Fibroblast of the conjunctiva (primary cell): ENCODE data around the gene SH3TC1.
A peak's percentile ranks its signal among the peaks of the same experiment; 100 is the strongest.

ENCODE experiments used
- DNase-seq: peaks from one replicate; pipeline ENCODE4 v3.0.0-alpha.2; 2010; ENCODE audit warnings: low read depth

The SH3TC1 gene

DNA sequence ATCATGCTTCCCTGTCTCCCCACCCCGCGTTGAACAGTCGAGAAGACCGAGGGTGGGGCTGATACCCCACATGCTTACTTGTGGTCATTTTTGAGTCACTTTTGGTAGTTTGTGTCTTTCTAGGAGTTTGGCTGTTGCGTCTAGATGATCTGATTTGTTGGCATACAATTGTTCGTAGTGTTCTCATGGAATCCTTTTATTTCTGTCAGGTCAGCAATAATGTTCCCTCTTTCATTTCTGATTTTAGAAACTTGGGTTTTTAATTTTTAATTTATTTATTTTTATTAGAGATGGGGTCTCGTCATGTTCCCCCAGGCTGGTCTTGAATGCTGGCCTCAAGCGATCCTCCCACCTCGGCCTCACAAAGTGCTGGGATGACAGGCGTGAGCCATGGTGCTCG, 30.9 kb downstream of the SH3TC1 start:
- no peak for DNase-seq

DNA sequence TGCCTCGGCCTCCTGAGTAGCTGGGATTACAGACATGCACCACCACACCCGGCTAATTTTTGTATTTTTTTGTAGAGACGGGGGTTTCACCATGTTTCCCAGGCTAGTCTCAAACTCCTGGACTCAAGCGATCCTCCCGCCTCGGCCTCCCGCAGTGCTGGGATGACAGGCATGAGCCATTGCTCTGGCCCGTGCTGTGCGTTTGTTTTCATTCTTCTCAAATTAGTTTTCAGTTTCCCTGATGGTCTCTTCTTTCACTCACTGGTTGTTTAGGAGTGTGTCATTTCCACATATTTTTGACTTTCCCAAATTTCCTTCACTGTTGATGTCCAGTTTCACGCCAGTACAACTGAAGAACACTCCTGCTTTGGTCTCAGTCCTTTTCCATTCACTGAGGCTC, 31.8 kb downstream of the SH3TC1 start:
- no peak for DNase-seq

DNA sequence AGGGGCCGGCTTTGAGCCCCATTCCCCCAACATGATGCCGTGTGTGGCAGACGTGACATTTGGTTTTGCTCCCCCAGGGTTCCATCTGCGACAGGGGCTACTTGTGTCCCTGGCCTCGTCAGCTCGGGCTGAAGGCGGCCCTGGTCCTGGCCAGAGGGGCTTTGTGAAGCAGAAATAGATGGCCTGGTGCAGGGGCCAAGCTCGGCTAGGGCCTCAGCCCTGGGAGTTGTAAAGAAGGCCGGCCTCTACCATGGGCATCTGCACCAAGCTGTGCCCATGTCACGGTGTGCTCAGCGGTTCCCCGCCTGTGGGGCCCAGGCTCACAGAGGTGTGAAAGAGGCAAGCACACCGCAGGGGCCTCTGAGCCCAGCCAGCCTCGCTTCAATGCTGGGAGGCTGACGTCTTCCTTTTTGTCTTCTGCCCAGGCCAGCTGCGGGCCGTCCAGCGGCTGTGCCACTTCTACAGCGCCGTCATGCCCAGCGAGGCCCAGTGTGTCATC, 32.5 kb downstream of the SH3TC1 start:
- no peak for DNase-seq

DNA sequence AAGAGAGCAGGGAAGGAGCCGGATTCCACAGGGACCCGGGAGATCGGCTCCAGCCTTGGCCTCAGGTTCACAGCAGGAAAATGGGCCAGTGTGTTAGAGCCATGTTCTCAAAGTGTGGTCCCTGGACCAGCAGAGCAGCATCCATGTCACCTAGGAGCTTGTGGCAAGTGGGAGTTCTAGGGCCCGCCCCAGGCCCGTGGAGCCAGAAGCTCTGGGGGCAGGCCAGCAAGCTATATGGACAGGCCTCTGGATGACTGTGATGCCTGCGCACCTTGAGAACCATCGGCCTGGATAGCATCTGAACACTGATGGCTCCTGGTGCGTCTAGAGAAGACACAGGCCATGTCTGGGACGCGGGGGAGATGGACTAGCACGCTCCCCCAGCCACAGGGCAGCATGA, 33.7 kb downstream of the SH3TC1 start:
- no peak for DNase-seq

DNA sequence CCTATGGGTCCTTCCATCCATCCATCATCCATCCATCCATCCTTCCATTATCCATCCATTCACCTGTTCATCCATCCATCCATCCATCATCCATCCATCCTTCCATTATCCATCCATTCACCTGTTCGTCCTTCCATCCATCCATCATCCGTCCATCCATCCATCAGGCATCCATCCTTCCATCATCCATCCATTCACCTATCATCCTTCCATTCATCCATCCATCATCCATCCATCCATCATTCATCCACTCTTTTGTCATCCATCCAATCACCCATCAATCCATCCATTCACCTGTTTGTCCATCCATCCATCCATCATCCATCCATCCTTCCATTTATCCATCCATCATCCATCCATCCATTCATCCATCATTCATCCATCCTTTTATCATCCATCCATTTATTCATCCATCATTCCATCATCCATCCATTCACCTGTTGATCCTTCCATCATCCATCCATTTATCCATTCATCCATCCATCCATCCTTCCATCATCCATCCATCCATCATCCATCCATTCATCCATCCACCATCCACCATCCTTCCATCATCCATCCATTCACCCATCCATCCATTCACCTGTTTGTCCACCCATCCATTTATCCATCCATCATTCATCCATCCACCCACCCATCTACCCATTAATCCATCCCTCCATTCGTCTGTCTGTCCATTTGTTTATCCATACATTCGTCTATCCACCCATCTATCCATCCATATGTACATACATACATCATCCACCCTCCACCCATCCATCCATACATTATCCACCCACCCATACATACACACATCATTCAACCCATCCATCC, 34.8 kb downstream of the SH3TC1 start:
- no peak for DNase-seq

DNA sequence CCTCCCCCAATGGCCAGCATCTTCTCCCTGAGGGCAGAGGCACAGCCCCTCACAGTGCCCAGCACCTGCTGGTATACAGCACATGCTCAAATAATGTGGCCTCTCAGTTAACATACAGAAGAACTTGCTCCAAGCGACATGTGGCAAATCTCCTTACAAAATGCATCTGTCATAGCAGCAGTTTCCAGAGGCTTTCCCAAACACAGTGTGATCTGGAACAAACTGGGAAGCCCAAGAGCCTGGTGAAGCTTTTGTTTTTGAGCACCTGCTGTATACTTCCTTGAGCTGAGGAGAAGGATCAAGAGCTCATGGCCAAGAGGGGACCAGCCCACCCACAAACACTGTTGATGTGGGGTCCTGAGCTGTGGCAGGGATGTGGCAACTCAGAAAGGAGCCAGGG, 35.6 kb downstream of the SH3TC1 start:
- no peak for DNase-seq

DNA sequence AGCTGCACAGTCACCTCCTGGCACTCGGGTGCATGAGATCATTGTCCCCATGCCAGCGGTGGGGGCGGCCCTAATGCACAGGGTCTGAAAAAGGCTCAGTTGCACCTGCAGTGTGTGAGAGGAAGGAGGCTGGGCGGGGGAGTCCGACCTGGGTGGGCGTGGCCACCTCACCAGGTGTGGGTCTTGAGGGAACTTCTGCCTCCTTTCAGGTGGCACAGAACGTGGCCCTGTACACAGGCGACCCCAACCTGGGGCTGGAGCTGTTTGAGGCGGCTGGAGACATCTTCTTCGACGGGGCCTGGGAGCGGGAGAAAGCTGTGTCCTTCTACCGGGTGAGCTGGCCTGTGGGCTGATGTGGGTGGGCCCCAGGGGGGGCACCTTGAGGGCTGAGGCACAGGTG, 36.1 kb downstream of the SH3TC1 start:
- no peak for DNase-seq

DNA sequence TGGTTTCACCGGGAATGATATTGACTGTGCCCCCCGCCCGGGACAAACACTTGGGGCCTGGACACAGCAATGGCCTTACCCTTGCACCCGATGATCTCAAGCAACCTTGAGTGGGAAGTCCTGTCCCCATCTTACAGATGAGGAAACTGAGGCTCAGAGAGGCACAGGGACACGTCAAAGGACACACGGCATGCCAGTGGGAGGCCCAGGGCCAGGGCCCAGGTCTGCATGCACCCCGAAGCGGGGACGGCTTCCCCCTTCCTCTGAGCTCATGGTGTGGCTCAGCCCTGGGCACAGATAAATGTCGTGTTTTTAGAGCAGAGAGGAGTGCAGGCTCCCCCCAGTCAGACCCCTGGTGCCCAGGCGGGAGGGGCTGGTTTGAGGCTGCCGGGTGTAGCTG, 36.6 kb downstream of the SH3TC1 start:
- DNase-seq, result no peak

DNA sequence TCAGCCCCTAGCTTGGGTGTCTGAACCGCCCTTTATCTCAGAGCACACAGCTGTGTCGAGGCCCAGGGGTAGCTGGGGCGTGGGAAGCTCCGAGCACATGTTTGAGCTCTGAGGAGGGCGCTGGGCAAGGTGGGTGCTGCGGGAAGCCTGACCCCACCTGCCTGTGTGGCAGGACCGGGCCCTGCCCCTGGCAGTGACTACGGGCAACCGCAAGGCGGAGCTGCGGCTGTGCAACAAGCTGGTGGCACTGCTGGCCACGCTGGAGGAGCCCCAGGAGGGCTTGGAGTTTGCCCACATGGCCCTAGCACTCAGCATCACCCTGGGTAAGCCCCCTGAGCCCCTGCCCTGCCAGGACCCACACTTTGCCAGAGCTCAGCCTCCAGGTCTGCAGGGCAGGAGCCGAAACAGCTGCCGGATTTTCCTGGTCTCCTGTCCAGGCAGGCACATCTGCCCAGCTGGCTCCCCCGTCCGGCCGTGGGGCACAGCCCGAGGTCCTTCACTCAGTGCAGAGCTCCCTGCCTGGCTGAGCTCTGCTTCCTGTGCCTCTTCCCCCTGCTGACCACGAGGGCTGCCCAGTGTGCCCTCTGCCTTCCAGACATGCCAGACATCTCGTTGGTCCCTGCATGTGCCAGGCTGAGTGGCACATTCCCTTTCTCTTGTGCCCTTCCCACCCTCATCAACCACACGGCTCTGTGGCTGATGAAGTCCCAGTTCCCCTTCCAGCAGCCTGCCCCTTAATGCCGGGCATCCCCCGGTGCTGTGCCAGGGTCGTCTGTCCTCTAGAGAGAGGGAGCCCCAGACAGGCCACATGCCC, 37.2 kb downstream of the SH3TC1 start:
- no peak for DNase-seq

DNA sequence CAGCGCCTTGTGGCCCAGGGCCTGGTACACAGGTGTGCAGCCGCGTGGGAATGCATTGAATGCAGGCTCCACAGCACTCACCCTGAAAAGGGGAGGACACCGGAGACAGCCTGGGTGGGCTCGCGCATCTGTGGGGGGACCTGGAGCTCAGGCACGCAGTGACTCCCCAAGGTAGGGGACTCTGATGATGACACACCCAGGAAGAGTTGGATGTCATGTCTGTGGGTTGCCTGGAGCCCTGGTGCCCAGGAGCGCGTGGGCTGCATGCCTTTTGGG, 37.8 kb downstream of the SH3TC1 start:
- no peak for DNase-seq

DNA sequence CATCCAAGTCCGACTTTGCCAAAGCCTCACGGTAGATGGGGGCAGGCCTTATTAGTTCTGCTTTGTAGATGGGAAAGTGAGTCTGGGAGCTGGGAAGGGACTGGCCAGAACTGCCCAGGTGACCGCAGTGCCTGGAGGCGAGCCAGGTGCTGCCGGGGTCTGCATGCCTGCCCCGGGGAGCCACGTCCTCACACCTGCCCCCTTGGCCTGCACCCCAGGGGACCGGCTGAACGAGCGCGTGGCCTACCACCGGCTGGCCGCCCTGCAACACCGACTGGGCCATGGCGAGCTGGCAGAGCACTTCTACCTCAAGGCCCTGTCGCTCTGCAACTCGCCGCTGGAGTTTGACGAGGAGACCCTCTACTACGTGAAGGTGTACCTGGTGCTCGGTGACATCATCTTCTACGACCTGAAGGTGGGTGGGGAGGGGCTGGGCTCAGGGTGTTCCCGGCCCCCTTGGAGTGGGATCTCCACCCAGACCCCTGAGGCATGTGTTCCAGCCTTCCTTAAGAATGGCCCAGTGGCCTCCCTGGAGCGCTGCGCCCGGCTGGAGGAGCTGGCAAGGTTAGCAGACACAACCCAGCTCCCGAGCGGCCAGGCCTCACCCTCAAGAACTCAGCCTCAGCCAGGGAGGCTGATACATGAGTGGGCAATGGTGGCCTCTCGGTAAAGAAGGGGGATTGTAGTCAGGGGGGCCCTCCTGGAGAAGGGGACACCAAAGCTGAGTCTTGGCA, 38.3 kb downstream of the SH3TC1 start:
- no peak for DNase-seq

DNA sequence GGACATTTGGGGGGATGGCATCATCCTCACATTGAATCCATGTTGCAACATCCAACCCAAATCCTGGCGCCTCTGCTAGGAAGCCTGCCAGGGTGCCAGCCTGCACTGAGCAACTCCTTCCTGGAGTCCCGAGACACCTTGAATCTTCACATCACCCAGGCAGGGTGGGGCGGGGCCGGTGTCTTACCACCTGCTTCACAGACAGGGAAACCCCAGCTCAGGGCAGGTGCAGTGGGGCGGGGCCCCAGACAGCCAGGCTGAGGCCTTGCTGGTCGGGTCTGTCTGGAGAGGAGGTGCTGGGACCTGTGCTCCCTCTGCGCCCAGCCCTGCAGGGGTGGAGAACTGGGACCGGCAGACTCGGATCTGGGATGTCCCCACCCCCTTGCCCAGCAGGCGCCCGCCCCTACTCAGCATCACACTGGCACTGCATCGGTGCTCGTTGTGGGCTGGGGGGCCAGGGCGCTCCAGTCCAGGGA, 39.0 kb downstream of the SH3TC1 start:
- DNase-seq, result no peak

DNA sequence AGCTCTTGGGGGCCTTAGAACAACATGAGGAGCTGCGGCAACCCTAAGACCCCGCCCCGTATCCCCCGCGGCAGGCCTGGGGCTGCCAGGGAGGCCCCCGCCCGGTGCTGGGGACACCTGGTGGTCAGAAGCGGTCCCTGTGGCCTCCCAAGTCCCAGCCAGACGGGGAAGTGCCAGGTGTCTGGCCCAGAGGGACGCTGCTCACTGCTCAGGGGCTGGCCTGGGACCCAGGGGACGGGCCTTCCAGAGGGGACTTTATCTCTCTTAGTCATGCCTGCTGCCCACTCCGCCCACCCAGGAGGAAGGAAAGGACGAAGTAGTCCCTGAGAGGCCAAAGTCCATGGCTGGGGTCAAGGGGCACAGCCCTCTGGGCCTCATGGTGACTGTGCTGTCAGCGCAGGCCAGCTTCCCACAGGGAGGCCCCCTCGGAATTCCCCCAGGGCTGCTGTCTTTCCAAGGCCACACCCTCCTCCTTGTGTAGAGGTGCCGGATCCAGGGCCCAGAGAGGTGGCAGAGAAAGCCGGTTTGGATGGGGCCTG, 39.5 kb downstream of the SH3TC1 start:
- DNase-seq, result no peak

DNA sequence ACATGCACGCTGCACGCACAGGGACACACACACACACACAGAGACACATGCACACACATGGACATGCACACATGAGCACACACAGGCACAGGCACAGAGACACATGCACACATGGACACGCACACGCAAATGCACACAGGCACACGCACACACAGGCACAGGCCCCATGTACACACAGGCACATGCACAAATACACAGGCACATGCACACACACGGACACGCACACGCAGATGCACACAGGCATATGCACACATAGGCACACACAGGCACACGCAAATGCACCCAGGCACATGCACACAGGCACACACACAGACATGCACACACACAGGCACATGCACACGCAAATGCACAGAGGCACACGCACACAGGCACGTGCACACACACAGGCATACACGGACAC, 40.1 kb downstream of the SH3TC1 start:
- no peak for DNase-seq

DNA sequence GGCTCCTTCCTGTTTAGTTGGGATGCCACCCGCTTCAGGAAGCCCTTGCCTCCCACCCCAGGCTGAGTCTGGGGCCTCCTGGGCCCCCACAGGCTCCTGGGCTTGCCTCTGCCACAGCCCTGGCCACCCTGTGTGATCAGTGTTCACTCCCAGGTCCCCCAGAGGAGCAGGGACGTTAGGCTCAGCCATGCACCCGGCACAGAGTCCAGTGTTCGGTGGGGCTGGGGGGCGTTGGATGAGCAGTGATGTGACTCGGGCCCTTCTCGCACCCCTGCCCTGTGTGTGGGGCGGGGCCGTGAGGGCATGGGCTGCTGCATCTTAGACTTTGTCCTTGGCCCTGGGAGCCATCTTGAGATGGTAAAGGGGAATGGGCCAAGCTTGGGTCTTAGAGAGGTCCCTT, 40.6 kb downstream of the SH3TC1 start:
- no peak for DNase-seq

DNA sequence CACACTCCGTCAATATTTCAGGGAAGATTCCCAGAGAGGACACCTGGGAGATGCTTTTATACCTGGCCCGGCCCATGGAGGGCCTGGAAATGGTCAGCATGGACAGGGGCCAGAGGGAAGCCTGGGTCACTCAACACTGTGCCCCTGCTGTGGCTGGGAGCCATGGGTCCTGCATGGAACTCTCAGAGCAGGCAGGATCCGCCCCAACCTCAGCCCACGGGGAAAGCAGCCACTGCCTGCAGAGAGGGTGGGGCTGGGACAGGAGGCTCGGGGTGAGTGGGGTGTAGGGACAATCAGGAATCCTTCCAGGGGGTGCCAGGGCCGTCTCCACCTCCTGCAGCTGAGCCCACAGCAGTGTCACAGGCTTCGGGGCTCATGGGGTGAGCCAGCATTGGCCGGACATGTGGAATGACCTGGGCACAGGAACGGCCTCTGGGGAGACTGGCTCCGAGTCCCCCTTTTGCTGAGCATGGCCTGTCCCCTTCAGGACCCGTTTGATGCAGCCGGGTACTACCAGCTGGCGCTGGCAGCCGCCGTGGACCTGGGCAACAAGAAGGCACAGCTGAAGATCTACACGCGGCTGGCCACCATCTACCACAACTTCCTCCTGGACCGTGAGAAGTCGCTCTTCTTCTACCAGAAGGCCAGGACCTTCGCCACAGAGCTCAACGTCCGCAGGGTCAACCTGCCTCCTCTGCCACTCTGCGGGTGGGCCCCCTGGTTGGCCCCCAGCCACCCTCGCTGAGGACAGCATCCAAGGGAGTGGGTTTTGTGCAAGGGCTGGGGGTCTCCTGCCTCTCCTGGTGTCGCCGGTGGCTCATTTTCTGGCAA, 41.3 kb downstream of the SH3TC1 start:
- DNase-seq, result no peak

DNA sequence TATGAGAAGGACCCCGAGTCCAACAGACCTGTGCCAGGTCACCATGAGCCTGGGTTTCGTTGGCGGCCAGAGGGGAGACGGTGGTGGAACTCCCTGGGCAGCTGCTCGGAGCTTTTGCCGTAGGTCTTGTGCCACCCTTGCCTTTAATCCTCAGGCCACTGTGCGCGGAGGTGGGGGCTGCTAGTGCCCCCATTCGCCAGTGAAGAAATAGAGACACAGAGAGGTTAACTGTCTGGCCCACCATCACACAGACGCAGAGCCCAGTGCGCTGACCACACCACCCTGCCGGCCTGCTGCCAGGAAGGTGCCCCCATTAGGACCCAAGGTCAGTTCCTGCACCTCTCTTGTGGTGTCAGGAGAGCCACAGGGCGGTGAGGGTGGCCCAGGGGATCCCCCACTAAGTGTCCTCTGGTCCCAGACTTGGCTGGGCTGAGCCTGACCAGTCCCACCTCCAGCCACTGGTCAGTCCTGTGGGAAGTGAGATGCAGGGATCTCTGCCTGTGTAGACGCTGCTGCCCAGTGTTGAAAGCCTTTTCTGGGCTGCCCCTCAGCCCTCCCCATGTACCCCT, 42.2 kb downstream of the SH3TC1 start:
- no peak for DNase-seq

DNA sequence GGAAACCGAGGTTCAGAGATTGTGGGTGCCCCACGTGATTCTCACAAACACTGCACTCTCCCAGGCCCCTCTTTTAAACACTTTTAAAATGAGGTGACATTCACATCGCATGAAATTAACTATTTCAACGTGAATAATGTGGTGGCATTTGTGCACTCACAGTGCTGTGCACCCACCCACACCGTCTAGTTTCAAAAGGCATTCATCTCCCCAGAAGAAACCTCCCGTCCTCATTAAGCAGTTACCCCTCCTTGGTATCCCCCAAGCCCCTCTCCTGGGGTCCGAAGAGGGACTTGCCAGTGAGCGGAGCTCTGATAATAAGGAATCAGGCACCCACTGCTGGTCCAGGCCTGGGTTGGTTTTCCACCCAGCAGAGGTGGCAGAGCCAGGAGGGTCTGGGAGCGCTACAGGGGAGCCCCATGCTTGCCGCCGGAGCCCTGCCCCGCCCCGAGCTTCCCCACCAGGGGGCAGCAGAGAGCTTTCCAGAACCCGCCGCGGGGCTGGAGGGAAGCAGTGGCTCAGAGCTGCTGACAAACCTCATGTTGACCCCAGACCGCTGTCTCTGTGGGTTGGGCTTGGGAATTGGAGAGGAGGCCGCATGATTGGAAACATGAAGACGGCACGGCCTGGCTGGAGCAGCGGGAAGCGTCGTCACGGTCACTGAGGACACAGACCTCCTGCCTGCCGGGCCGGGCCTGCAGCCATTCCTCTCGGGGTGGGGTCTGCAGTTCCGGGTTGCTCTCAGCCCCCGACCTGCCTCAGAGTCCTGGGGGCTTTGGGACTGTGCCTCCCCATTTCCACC, 43.0 kb downstream of the SH3TC1 start:
- DNase-seq, result peak; percentile 82

DNA sequence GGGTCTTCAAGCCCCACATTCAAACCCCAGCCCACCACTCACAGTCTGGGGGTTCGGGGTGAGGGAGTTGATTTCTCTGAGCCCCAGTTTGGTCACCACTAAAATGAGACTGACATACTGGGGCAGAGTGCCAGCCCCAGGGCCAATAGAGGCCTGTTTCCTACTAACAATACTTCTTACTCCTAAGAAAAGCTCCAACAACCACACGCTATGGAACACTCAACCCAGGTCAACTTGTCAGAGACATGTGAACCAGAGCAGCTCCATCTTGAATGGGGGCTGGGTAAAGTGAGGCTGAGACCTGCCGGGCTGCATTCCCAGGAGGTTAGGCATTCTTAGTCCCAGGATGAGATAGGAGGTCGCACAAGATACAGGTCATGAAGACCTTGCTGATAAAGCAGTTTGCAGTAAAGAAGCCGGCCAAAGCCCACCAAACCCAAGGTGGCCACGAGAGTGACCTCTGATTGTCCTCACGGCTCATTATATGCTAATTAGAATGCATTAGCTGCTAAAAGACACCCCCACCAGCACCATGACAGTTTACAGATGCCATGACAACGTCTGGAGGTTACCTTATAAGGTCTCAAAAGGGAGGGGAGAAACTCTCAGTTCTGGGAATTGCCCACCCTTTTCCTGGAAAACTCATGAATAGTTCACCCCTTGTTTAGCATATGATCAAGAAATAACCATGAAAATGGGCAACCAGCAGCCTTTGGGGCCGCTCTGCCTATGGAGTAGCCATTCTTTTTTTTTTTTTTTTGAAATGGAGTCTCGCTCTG, 43.9 kb downstream of the SH3TC1 start:
- DNase-seq, result no peak
